NCI-H1048 (cell line): ENCODE data around the gene ABRAXAS1.

Source experiments
- DNase-seq: peaks from one replicate; lab custom pipeline; 2025; lab: John Stamatoyannopoulos, UW

The ABRAXAS1 gene

GRCh38 chr4:83454686-83455085, 30.2 kb downstream of the ABRAXAS1 start:
- DNase-seq, result no peak

- no peak for DNase-seq
Measured at GRCh38 chr4:83449009-83449408, 35.9 kb downstream of the ABRAXAS1 start.

GRCh38 chr4:83440899-83441298, 44.0 kb downstream of the ABRAXAS1 start:
- DNase-seq, result no peak

GRCh38 chr4:83440148-83440814, 44.6 kb downstream of the ABRAXAS1 start:
- no peak for DNase-seq

GRCh38 chr4:83438719-83439118, 46.2 kb downstream of the ABRAXAS1 start:
- no peak for DNase-seq

GRCh38 chr4:83436680-83437079, 48.2 kb downstream of the ABRAXAS1 start:
- no peak for DNase-seq

- no peak for DNase-seq
Measured at GRCh38 chr4:83431200-83431599, 53.7 kb downstream of the ABRAXAS1 start.

- no peak for DNase-seq
Measured at GRCh38 chr4:83418211-83418610, 66.7 kb downstream of the ABRAXAS1 start.

- DNase-seq, result no peak
Measured at GRCh38 chr4:83417566-83417965, 67.3 kb downstream of the ABRAXAS1 start.

- DNase-seq, result no peak
Measured at GRCh38 chr4:83413676-83414075, 71.2 kb downstream of the ABRAXAS1 start.
